Stimulated activated CD4-positive, alpha-beta T cell treated with anti-CD3 and anti-CD28 coated beads, Interleukin-1b, Interleukin-23, amount 100 ng/mL, for 4 hours (primary cell): ENCODE results near the gene WWOX.

Experiments
- DNase-seq, 2 donors: peaks; one replicate each; pipeline ENCODE4 v3.0.0-alpha.2; 2020; ENCODE audit warnings: low read depth in 2 of 2

The WWOX gene

DNA sequence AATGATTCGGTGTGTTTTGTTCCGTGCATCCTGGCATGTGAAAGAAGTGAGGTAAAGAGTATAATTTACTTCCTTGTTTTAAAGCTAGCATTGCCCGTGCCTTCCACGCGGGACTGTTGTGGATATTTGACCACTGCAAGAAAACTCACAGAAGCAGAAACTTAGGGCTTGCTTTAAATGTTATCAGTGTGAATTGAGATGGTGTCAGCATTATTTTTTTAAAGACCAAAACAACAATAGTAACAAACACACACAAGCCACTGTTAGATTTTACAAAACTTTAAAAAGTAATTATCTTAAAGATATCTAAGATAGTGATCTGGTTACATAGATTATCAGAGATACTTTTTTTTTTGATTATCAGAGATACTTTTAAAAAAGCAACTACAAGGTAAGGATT is 47.4 kb downstream of the WWOX start:
- no peak for DNase-seq

DNA sequence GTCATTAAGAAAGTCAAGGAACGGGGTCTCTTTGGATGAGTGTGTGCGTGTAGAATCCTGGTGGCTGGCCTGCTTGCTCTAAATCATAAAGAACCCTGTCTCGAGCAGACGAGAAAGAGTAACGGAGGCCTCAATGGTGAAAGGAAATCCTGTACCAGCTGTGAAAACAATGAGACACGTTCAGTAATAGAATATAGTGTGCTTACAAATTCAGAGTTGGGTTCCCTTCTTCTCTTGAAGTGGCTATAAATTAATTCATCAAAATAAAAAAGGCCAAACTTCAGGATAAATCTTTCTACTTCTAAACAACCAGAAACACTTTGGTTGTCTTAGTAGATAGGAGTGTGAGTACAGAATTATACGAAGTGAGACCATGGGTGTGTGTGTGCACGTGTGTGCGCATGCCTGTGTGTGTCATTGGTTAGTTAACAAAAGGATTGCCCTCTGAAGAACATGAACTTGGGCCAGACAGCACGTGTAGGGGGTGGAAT is 48.5 kb downstream of the WWOX start:
- no peak for DNase-seq

DNA sequence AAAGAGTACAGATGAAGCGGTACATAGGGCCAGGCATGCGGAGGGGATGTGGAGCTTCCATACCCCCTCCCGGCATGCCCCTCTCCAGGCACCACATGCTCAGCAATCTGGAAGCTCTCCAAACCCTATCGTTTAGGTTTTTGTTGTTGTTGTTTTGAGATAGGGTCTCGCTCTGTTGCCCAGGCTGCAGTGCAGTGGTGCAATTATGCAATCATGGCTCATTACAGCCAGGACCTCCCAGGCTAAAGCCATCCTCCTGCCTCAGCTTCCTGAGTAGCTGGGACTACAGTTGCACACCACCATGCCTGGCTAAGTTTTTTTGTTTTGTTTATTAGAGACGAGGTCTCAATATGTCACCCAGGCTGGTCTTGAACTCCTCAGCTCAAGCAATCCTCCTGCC is 50.8 kb downstream of the WWOX start:
- no peak for DNase-seq

DNA sequence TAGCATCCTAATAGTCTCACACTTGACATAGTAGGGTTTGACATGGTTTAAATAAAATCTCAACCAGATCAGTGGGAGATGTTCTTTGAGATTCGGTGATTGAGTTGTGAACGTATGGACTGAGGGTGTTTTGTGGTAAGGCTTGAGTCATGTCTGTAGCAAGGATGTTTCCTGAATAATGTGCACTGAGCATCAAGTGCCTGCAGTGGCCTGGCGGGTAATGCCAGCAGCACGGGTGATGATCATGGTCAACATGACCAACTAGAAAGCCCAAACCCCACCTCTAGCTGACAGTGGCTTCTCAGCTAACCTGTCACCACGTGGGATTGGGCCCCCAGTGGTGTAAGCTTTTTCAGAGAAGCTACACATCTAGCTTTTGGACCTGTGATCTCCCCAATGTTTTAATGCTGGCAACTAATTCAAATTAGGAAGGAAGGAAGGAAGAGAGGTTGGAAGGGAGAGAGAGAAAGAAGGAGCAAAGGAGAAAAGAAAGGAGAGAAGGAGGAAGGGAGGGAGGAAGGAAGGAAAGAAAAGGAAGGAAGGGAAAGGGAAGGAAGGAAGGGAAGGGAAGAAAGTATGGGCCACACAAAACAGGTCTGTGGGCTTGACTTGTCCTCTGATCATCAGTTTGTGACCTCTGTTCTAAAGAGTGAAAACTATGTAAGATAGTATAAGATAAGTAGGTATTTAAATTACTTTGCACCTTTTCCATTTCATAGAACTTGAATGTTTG is 55.4 kb downstream of the WWOX start:
- no peak for DNase-seq

DNA sequence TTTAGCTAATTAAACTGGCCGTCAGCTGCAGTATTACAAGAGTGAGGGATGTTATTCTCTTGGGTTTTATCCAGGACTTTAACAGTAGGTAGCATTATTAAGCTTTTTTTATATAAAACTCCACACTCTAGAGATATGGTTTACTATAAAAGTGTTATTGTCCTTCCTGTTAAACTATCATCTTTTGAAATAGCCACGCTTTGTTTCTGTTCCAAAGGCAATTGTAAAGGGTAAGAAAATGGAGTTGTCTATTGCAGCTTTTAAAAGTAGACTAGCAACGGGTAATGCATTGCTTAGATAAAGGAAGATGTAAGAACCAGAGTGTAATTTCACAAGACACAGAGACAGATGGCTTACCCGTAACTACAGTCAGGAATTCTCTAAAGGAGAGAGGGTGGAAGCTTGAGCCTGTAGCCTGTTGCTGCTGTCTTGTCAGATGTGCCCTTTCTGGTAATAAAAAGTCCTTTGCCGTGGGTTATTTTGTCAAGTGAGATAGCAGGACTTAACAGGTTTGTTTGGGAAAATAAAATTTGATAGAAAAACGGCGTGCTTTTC is 56.4 kb downstream of the WWOX start:
- no peak for DNase-seq

DNA sequence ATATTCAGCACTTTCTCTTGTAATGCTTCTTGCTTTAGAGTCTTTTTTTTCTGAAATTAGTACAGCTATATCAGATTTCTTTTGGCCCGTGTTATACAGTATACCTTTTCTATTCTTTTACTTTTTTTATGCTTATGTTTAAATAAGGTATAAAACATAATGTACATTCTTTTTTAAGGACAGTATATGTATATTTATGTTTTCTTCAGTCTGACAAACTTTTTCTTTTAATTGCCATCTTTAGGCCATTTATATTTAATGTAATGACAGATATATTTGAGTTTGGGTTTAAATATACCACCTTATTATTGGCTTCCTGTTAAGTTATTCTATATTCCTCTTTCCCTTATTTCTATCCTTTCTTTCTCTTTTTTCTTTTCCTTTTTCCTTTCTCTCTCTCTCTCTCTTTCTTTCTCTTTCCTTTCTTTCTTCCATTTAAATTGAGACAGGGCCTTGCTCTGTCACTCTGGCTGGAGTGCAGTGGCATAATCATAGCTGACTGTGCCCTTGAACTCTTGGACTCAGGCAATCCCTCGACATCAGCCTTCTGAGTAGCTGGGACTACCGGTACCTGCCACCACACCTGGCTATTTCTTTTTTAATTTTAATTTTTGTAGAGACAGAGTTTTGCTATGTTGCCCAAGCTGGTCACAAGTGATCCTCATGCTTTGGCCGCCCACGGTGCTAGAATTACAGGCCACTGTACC is 61.7 kb downstream of the WWOX start:
- no peak for DNase-seq

DNA sequence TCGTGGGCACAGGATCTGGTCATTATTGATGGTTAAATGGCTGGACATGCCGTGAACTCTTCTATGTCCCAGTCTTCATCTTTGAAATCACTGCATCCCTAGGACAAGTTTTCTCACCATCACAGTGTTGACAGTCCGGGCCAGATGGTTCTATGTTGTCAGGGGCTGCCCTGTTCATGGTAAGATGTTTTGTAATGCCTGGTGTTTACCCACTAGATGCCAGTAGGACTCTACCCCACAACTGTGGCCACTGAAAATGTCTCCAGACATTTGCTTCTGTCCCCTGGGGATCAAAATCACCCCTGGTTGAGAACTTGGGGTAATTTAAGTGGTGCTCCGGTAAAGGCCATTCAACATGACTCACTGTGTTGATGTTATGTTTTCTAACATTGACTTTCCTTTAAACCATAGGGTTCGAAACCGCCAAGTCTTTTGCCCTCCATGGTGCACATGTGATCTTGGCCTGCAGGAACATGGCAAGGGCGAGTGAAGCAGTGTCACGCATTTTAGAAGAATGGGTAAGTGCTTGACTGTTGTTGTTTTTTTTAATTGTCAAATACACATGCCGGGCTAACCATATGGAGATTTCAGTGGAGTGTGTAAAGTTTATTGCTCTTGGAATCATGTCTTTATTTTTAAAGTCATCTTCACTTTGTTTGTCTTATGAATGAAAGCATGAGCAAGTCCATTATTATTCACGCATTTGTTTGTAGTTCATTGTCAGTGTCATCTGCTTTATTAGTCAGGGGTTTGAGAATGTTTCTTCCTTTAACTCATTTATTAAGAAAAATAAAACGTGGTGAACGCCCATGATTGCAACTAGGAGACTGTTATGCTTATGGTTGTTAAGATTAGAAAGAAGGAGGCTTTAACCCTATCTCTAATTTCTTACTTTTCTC is 64.6 kb downstream of the WWOX start:
- no peak for DNase-seq

DNA sequence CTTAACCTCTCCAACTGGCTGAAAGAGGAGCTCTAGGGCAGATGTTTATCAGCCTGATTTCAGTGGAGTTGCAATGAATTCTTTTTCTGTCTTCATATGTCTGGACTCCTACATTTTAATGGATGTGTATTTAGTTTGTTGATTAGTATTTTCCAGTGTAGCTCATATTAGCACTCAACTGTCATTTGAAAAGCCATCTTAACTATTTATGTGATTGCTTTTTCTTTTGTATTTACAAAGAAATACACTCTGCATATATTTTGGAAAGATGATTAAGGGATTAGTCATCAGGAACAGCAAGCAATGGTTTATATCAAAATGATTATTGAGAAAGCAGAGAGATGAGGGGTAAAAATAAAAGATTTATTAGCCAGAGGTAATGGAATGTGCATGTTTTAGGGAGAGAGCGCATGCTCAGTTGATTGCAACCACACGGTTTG is 71.1 kb downstream of the WWOX start:
- no peak for DNase-seq

DNA sequence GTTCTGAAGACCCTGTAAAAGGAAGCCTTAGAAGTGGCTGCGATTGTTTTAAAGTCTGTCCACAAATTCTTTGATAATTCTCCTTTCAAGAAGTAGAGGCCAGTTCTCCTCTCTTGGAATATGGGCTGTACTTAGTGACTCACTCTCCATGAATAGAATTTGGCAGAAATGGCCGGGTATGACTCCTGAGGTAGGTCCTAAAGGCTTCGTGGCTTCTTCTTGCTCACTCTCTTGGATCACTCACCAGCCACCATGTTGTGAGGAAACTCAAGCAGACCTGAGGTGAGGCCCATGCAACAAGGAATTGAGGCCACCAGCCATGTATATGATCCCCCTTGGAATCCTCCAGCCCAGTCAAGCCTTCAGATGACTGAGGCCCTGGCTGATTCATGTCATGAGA is 75.8 kb downstream of the WWOX start:
- no peak for DNase-seq

DNA sequence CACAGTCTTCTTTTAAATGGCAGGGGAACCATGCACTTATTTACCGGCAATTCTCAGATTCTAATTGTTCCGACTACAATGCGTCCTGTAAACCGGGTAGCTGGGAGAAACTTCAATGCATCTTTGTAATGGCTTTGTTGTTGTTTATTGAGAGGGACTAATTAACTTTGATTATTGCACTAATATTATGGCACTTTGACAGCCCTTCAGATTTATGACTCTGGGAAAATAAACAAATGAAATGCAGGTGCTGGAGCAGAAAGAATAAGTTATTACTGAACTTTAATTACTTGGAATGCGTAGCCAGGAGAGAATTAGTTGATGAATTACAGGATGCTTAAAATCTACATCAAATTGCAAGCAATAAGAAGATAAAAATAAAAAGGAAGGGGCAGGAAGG is 77.0 kb downstream of the WWOX start:
- no peak for DNase-seq

DNA sequence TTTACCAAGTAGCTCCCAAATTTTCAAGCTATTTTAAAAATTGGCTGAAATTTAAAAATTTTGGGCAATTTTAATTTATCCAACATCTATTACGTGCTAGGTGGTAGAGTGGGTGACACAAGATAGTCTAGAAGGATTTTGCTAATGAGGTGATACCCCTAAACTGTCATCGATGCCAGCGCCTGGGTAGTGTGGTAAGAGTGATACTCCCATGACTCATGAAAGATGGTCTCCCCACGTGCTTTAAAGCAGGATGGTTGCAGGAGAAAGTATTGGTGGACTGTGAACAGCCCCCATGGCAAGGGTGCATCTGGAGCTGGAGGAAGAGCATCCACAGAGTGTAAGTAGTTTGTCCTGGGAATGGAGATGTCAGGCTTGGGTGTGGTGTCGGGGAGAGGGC is 77.8 kb downstream of the WWOX start:
- DNase-seq = no peak

DNA sequence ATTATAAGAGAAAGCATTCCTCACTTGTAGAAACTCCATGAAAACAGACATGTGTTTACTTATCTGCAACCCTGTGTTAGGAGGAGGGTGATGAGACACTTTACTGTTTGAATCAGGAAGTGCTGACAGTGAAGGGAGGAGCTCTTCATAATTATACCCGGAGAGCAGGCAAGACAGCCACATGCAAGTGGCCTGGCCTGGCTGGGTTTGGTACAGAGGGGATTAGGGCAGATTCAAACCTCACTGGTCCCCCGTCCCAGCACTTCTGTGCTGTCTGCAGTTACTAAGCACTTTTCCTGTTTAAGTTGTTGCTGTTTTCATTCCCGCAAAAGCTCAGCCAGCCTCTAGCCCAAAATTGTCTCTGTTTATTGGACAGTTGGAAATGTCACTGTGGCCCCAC is 78.5 kb downstream of the WWOX start:
- DNase-seq = no peak

DNA sequence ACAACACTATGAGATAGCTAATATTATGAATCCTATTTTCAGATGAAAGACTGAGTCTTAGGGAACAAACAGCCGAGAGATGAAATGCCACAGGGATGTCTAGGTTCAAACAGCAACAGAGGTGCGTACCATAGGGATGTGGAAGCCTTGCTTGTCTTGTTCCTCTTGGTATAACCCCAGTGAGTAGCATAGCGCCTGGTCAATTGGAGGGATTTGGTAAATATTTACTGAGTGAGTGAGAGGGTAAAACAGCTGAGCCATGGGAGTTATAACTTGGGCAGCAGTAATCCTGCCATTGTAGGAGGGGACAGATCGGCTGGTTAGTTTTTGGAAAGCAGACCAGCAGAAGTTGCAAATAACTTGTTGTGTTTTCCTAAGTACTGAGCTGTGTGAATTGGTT is 80.2 kb downstream of the WWOX start:
- no peak for DNase-seq

DNA sequence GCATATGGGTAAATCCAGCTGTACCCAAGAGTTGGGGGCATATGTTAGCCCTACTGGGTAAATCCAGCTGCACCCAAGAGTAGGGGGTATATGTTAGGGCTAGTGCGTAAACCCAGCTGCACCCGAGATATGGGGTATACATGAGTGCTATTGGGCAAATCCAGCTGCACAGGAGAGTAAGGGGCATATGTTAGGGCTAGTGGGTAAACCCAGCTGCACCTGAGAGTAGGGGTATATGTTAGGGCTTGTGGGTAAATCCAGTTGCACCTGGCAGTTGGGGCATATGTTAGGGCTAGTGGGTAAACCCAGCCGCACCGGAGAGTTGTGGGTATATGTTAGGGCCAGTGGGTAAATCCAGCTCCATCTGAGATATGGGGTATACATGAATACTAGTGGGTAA is 80.9 kb downstream of the WWOX start:
- no peak for DNase-seq

DNA sequence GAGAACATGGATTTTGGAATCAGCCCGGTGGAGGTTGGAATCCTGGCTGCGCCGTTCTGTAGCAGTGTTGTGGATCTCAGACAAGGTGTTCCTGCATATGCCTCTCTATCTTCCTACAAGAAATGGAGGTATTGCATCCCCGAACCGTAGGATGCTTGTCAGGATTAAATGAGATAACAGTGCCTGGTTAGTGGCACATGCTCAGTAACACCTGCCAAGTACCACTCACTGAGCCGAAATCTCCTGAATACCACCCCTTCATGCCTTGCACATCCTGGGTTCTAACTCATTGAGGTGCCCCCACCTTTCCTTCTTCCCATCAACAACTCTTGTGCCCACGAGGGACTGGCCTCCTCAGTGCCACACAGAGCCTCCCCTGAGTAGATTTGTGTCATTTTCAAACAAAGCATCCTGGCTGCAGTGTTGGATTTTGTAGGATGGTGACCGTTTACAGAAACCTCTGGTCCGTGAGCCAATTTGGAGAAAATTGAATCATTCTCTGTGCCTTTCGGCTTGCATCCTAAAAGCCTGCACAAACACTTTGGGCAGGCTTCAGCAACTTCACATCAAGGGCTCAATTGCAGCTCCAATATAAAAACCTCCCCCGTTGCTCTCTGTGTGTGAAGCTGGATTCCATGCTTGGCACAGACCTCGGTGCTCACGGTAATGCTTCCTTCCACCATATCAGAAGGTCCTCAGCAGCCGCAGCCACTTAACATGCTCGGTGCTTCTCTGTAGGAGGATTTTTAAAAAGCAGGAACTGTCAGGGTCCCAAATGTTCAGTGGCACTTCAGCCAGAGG is 84.2 kb downstream of the WWOX start:
- no peak for DNase-seq

DNA sequence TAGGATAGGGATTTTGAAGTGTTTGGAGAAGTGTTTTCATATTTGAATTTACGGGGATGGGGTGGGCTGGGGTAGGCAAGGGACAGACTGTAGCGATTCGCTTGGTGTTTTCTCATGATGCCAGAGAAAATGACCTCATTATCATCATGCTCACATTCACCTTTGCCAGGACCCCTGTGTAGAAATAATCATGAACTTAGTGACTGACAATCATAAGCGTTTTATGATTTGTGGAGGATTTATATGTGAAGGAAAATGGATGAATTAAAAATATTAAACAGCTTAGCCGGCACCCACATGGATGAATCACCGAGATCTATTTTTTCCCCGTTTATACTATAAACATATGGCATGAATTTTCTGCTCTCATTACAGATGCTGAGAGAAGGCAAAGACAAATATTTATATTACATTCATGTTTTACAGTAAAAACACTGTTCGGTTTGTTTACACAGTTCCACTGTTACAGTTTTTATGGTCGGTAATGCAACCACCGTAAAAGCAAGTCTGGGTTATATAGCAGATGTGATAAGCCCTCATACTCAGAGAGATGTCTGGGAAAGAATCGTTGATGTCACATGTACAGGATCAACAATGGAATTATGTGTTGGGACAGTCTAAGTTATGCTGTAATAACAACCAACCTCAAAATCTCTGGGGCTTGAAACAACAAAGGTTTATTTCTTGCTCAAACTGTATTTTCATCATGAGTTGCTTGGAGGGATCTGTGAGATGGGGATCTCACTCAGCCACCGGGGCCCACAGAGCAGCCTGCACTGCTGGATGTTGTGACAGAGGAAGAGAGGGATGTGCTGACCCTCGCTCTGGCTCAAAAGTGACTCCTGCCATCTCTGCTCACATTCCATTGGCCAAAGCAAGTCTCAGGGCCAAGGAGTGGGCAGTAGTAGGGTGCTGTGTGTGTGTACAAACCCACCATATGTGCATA is 85.1 kb downstream of the WWOX start:
- DNase-seq = no peak

DNA sequence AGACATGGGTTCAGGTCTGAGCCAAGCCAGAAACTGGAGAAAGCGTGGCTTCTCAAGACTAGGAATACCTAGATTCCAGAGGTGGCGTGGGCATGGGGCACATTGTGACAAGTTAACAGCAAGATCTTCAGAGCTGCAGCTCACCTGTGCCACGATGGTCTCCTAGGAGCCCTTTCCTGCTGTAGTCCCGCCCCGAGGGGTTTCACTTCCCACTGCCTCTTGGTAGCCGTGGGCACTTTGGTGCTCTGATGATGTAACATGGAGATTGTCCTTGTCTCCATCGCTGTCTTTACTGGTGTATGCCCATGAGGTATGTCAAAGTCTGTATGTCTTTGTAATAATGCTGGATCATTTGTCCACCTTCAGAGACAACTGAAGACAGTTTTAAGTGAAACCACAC is 89.7 kb downstream of the WWOX start:
- no peak for DNase-seq

DNA sequence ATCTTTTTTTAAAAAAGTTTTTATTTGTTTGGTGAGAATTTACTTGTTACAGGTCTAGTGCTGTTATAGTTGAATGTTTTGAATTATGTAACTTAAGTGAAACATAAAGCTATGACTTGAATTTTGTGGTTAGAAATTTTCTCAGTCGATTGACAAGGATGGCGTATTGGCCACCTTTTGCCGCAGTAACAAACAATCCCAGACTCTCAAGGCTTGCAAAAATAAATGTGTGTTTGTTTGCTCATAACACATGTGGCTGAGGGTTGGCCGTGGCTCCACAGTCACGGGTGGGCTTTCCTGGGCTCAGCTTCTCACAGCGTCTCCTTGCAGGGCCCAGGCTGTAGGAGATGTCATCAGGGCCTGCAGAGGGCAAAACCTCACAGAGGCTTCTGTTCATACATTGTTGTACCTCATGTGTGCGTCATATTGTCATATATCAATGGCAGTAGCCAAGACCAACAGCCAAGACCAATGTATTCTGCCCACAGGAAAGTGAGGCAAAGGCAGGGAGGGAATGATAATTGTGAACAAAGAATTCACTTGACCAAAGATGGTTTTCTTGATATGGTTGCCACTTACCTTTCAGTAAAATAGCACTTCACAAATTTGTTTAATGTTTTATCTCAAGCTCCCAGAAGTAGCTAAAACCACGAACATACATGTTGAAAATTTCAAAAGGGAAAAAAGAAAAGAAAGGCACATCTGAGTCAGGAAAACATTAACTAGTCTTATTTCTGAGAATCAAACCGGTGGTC is 93.5 kb downstream of the WWOX start:
- DNase-seq = no peak

DNA sequence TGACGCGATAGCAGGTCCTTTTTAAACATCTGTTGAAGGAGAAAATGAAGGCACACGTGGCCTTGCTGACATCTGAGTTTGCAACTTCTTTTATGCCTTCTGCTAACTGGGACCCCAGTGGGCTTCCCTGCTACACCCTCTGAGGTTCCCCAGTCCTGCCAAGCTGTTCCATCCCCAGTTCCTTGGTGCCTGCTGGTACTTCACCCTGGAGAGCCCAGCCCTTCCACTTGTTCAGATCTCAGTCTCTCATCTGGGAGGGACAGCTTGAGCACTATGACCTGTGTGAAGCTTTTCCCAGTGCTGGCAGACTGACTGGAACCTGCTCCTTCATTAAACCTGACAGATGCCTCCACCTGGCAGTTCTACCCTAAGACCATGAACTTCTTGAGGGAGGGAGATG is 95.5 kb downstream of the WWOX start:
- no peak for DNase-seq
